ENCODE results near the gene TCF4. TPM values are rescaled to one million over a fixed set of nuclear protein-coding genes. Genes with fewer than 3 reads are reported as not detected.

Gene TCF4
- total and polyA plus RNA-seq, 8 donors: 5.1 to 187 (median 39.9) TPM

- no peak for DNase-seq
- H3K4me1 ChIP-seq: peaks cover 0 to 7% (median 3%) of the 10 kb centered on the region in 4 donors
- H3K27ac ChIP-seq: no peak overlapping the region
- H3K27me3 ChIP-seq: no peaks in the 10 kb centered on the region
- TF ChIP-seq POLR2A (IDR thresholded peaks at IDR 0.05) (no peak), POLR2AphosphoS5 (IDR thresholded peaks at IDR 0.05) (no peak), CTCF (IDR thresholded peaks at IDR 0.05) (no peak), EP300 (IDR thresholded peaks at IDR 0.05) (no peak)
- no peaks in the 10 kb centered on the region for H3K9me3 ChIP-seq
- WGBS, 5 donors: 79 to 92% (median 88%) methylated on average over 1 of the region's 1 CpG
- intact Hi-C loops (cut with DNase I; ENCODE audit: low total_unique reads): loop anchor here (10.0 kb wide), 1 partner anchor 1161 kb away; no protein-coding TSS in a partner anchor
- H3K36me3 ChIP-seq: no peaks in the 10 kb centered on the region
- H3K4me3 ChIP-seq: no peak overlapping the region
Measured at GRCh38 chr18:55413474-55413873, 174.5 kb downstream of the TCF4 start.

- H3K4me1 ChIP-seq: peaks cover 0 to 10% (median 5%) of the 10 kb centered on the region in 4 donors
- intact Hi-C loops (cut with DNase I; ENCODE audit: low total_unique reads): no loop called here
Measured at GRCh38 chr18:55407774-55408535, 180.0 kb downstream of the TCF4 start.

GRCh38 chr18:55407191-55407590 lies 180.8 kb downstream of the TCF4 start:
- no peak for TF ChIP-seq POLR2AphosphoS5 (IDR thresholded peaks at IDR 0.05)
- no peaks in the 10 kb centered on the region for H3K27me3 ChIP-seq
- no peaks in the 10 kb centered on the region for H3K9me3 ChIP-seq
- H3K27ac ChIP-seq: no peak overlapping the region
- intact Hi-C loops (cut with DNase I; ENCODE audit: low total_unique reads): no loop called here
- no peaks in the 10 kb centered on the region for H3K36me3 ChIP-seq
- DNase-seq: no peak
- peaks cover 0 to 10% (median 6%) of the 10 kb centered on the region in 4 donors for H3K4me1 ChIP-seq
- 85 to 89% (median 88%) methylated on average over 10 of the region's 10 CpGs for WGBS, 5 donors
- no peak overlapping the region for H3K4me3 ChIP-seq

More at GRCh38 chr18:55407774-55408535, 180.0 kb downstream of the TCF4 start:
- WGBS, 5 donors: 85 to 94% (median 87%) methylated on average over 5 of the region's 5 CpGs
- no peak for DNase-seq
- Histone ChIP-seq H3K4me3 (no peak overlapping the region), H3K36me3 (no peaks in the 10 kb centered on the region), H3K27ac (no peak overlapping the region), H3K9me3 (no peaks in the 10 kb centered on the region), H3K27me3 (no peaks in the 10 kb centered on the region)
- TF ChIP-seq POLR2AphosphoS5 (IDR thresholded peaks at IDR 0.05) (no peak), EP300 (IDR thresholded peaks at IDR 0.05) (no peak), CTCF (IDR thresholded peaks at IDR 0.05) (no peak), POLR2A (IDR thresholded peaks at IDR 0.05) (no peak)

GRCh38 chr18:55406451-55406991 lies 181.5 kb downstream of the TCF4 start:
- H3K9me3 ChIP-seq: no peaks in the 10 kb centered on the region
- TF ChIP-seq POLR2A (IDR thresholded peaks at IDR 0.05): no peak
- TF ChIP-seq EP300 (IDR thresholded peaks at IDR 0.05): no peak
- TF ChIP-seq POLR2AphosphoS5 (IDR thresholded peaks at IDR 0.05): no peak
- no peak for TF ChIP-seq CTCF (IDR thresholded peaks at IDR 0.05)
- H3K27me3 ChIP-seq: no peaks in the 10 kb centered on the region
- no peak overlapping the region for H3K4me3 ChIP-seq
- H3K27ac ChIP-seq: peak overlapping the region in 4 of 5 donors; percentile 3 to 78 (median 40)
- 37 to 65% (median 52%) methylated on average over 15 of the region's 15 CpGs for WGBS, 5 donors
- no peaks in the 10 kb centered on the region for H3K36me3 ChIP-seq
- H3K4me1 ChIP-seq: peaks cover 0 to 16% (median 10%) of the 10 kb centered on the region in 4 donors
- intact Hi-C loops (cut with DNase I; ENCODE audit: low total_unique reads): no loop called here
- no peak for DNase-seq

Data from stomach (tissue), 9 donors.